ENCODE results near the gene SNRNP35. TPM values are rescaled to one million over a fixed set of nuclear protein-coding genes. Genes with fewer than 3 reads are reported as not detected.
"Not testable (repeated sequence)": the region's sequence is repeated elsewhere in the genome, so short reads cannot be mapped to it uniquely, and the experiment has no call there.

SNRNP35 gene
- total RNA-seq, 4 donors from 2014 or later, result 8.6 to 30.0 (median 25.7) TPM

GRCh38 chr12:123427036-123427769 lies 30.7 kb upstream of the SNRNP35 start:
- intact Hi-C loops (cut with DNase I; ENCODE audit: low total_unique reads) (no loop called here), in situ Hi-C loops (cut with MboI; ENCODE audit: low pct_ligation_motif_present in 1 of 4, low pct_unique_long_range_greater_than_20kb in 1 of 4, low sequenced_read_pairs in 3 of 4) (no loop called here)
- Histone ChIP-seq H3K36me3 (peaks cover 0 to 4% (median 0%) of the 10 kb centered on the region in 4 donors), H3K27ac (no peak overlapping the region), H3K4me1 (peaks cover 0 to 2% (median 0%) of the 10 kb centered on the region in 4 donors), H3K9me3 (no peaks in the 10 kb centered on the region), H3K4me3 (no peak overlapping the region), H3K27me3 (no peaks in the 10 kb centered on the region)
- 89 to 91% methylated on average over 4 to 8 of the region's 8 CpGs for WGBS, 2 donors (ENCODE audit: low coverage in 1 of 2)
- peak; percentile 37 for DNase-seq
- TF ChIP-seq POLR2AphosphoS5 (IDR thresholded peaks at IDR 0.05) (no peak), POLR2A (IDR thresholded peaks at IDR 0.05) (no peak), EP300 (IDR thresholded peaks at IDR 0.05; ENCODE audit: low read depth) (no peak), CTCF (IDR thresholded peaks at IDR 0.05) (no peak)

GRCh38 chr12:123428591-123428990 lies 29.3 kb upstream of the SNRNP35 start:
- Histone ChIP-seq H3K27me3 (no peaks in the 10 kb centered on the region), H3K36me3 (peaks cover 0 to 4% (median 0%) of the 10 kb centered on the region in 4 donors), H3K4me1 (peaks cover 0 to 11% (median 2%) of the 10 kb centered on the region in 4 donors), H3K27ac (no peak overlapping the region), H3K4me3 (no peak overlapping the region), H3K9me3 (no peaks in the 10 kb centered on the region)
- no peak for DNase-seq
- intact Hi-C loops (cut with DNase I; ENCODE audit: low total_unique reads), result no loop called here
- TF ChIP-seq POLR2AphosphoS5 (IDR thresholded peaks at IDR 0.05) (no peak), CTCF (IDR thresholded peaks at IDR 0.05) (no peak), POLR2A (IDR thresholded peaks at IDR 0.05) (no peak), EP300 (IDR thresholded peaks at IDR 0.05; ENCODE audit: low read depth) (no peak)
- WGBS, 2 donors (ENCODE audit: low coverage in 1 of 2), result 67 to 74% methylated on average over 4 to 6 of the region's 6 CpGs
- in situ Hi-C loops (cut with MboI; ENCODE audit: low pct_ligation_motif_present in 1 of 4, low pct_unique_long_range_greater_than_20kb in 1 of 4, low sequenced_read_pairs in 3 of 4), result no loop called here

- peaks cover 0 to 16% (median 2%) of the 10 kb centered on the region in 4 donors for H3K4me1 ChIP-seq
- intact Hi-C loops (cut with DNase I; ENCODE audit: low total_unique reads); H3K27ac ChIP-seq; H3K27me3 ChIP-seq; H3K36me3 ChIP-seq; in situ Hi-C loops (cut with MboI; ENCODE audit: low pct_ligation_motif_present in 1 of 4, low pct_unique_long_range_greater_than_20kb in 1 of 4, low sequenced_read_pairs in 3 of 4); DNase-seq; H3K9me3 ChIP-seq; H3K4me3 ChIP-seq: not testable (repeated sequence)
- WGBS, 2 donors (ENCODE audit: low coverage in 1 of 2), result 94 to 100% methylated on average over 1 to 8 of the region's 8 CpGs
These were observed 28.8 kb upstream of the SNRNP35 start for GRCh38 chr12:123429101-123429500.

- H3K4me3 ChIP-seq, result peak overlapping the region in 1 of 4 donors; percentile 18
These were observed 25.8 kb upstream of the SNRNP35 start for GRCh38 chr12:123431951-123432817.

GRCh38 chr12:123433615-123434014 lies 24.3 kb upstream of the SNRNP35 start:
- Histone ChIP-seq H3K4me3 (peak overlapping the region in 1 of 4 donors; percentile 18), H3K9me3 (no peaks in the 10 kb centered on the region), H3K27ac (peak overlapping the region in 2 of 4 donors; percentile 10 to 24), H3K27me3 (no peaks in the 10 kb centered on the region), H3K4me1 (peaks cover 3 to 40% (median 13%) of the 10 kb centered on the region in 4 donors), H3K36me3 (no peaks in the 10 kb centered on the region)
- DNase-seq, result no peak
- 88 to 93% methylated on average over 4 to 6 of the region's 6 CpGs for WGBS, 2 donors (ENCODE audit: low coverage in 1 of 2)
- intact Hi-C loops (cut with DNase I; ENCODE audit: low total_unique reads), result no loop called here
- in situ Hi-C loops (cut with MboI; ENCODE audit: low pct_ligation_motif_present in 1 of 4, low pct_unique_long_range_greater_than_20kb in 1 of 4, low sequenced_read_pairs in 3 of 4), result no loop called here
- no peak for TF ChIP-seq POLR2AphosphoS5 (IDR thresholded peaks at IDR 0.05)
- TF ChIP-seq CTCF (IDR thresholded peaks at IDR 0.05), result no peak
- no peak for TF ChIP-seq POLR2A (IDR thresholded peaks at IDR 0.05)
- no peak for TF ChIP-seq EP300 (IDR thresholded peaks at IDR 0.05; ENCODE audit: low read depth)

More at GRCh38 chr12:123431951-123432817, 25.8 kb upstream of the SNRNP35 start:
- H3K27me3 ChIP-seq; H3K9me3 ChIP-seq; in situ Hi-C loops (cut with MboI; ENCODE audit: low pct_ligation_motif_present in 1 of 4, low pct_unique_long_range_greater_than_20kb in 1 of 4, low sequenced_read_pairs in 3 of 4); intact Hi-C loops (cut with DNase I; ENCODE audit: low total_unique reads); DNase-seq; H3K36me3 ChIP-seq: not testable (repeated sequence)
- Histone ChIP-seq H3K27ac (peak overlapping the region in 2 of 4 donors; percentile 24 to 48), H3K4me1 (peaks cover 3 to 38% (median 13%) of the 10 kb centered on the region in 4 donors)
- WGBS, 2 donors (ENCODE audit: low coverage in 1 of 2), result 69 to 82% methylated on average over 7 to 15 of the region's 15 CpGs

Data from transverse colon (tissue), 4 donors.